ENCODE results near the gene CLMP.

DNA sequence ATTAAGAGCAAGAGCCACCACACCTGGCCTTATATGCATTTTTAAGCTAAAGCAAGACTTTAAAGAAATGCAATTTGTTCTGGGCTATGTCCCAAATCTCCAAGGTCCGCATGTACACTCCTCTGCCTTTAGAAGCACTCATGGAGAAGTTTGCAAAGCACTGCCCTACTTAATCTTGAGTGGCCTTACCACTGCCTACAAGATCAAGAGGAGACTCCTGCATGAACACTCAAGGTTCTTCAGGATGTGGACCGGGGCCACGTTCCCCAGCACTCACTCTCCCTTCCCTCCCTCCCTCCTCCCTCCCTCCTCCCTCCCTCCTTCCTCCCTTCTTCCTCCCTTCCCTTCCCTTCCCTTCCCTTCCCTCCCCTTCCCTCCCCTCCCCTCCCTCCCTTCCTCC lies 69.9 kb downstream of the CLMP start:
- TF ChIP-seq, protein P1, sequence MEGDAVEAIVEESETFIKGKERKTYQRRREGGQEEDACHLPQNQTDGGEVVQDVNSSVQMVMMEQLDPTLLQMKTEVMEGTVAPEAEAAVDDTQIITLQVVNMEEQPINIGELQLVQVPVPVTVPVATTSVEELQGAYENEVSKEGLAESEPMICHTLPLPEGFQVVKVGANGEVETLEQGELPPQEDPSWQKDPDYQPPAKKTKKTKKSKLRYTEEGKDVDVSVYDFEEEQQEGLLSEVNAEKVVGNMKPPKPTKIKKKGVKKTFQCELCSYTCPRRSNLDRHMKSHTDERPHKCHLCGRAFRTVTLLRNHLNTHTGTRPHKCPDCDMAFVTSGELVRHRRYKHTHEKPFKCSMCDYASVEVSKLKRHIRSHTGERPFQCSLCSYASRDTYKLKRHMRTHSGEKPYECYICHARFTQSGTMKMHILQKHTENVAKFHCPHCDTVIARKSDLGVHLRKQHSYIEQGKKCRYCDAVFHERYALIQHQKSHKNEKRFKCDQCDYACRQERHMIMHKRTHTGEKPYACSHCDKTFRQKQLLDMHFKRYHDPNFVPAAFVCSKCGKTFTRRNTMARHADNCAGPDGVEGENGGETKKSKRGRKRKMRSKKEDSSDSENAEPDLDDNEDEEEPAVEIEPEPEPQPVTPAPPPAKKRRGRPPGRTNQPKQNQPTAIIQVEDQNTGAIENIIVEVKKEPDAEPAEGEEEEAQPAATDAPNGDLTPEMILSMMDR (IDR thresholded peaks at IDR 0.05) = no peak
- TF ChIP-seq EP300 (IDR thresholded peaks at IDR 0.05; ENCODE audit: low read depth) = no peak
- no peak for TF ChIP-seq POLR2AphosphoS5 (IDR thresholded peaks at IDR 0.05)

Measured in transverse colon (tissue), 4 donors.